BJ (cell line): Measurements from ENCODE around the gene FOSL1. TPM values are rescaled to one million over a fixed set of nuclear protein-coding genes. Genes with fewer than 3 reads are reported as not detected.
A peak's percentile ranks its signal among the peaks of the same experiment; 100 is the strongest.

ENCODE experiments used
- CTCF ChIA-PET: fragments of 350-600 bp; formaldehyde crosslinking; extraction: SDS; loops from one replicate; lab custom pipeline; 2021; ENCODE audit warnings: antibody characterized with exemption, inconsistent platforms; lab: Yijun Ruan, JAX
- POLR2A ChIA-PET: fragments of 300-600 bp; sonication (Branson Sonifier 250); formaldehyde crosslinking; extraction: SDS; loops from one replicate; lab custom pipeline; 2021; ENCODE audit warnings: antibody characterized with exemption; lab: Charles Lee
- DNase-seq: peaks from one replicate; pipeline ENCODE4 v3.0.0-alpha.2; 2011; ENCODE audit warnings: low read depth
- H3K27me3 ChIP-seq: 2 replicates; pipeline ENCODE4 v1.6.0; 2011; ENCODE audit warnings: low read length; ENCODE audit not compliant: control insufficient read depth, insufficient read depth
- H3K36me3 ChIP-seq: 2 replicates; pipeline ENCODE4 v1.5.1; 2011; ENCODE audit warnings: low read length; ENCODE audit not compliant: control insufficient read depth, insufficient read depth
- H3K4me3 ChIP-seq: 2 replicates; pipeline ENCODE4 v1.5.1; 2011; ENCODE audit warnings: low read depth, mild to moderate bottlenecking, control low read depth, low read length
- polyA plus RNA-seq: library from polyadenylated mRNA; depleted of rRNA; stranded (reverse); fragments of >200 nt; gene quantifications from 2 replicates; pipeline ENCODE4 v1.2.3, GENCODE V29; 2011
- TF ChIP-seq, protein P1 (sequence below): IDR thresholded peaks from 2 replicates; pipeline ENCODE4 v1.5.1; 2011; ENCODE audit warnings: low read depth, mild to moderate bottlenecking, control low read depth, inconsistent platforms, low read length, moderate library complexity; ENCODE audit not compliant: insufficient read depth

Gene FOSL1
- polyA plus RNA-seq, 1 experiment: 10.3 TPM

DNA sequence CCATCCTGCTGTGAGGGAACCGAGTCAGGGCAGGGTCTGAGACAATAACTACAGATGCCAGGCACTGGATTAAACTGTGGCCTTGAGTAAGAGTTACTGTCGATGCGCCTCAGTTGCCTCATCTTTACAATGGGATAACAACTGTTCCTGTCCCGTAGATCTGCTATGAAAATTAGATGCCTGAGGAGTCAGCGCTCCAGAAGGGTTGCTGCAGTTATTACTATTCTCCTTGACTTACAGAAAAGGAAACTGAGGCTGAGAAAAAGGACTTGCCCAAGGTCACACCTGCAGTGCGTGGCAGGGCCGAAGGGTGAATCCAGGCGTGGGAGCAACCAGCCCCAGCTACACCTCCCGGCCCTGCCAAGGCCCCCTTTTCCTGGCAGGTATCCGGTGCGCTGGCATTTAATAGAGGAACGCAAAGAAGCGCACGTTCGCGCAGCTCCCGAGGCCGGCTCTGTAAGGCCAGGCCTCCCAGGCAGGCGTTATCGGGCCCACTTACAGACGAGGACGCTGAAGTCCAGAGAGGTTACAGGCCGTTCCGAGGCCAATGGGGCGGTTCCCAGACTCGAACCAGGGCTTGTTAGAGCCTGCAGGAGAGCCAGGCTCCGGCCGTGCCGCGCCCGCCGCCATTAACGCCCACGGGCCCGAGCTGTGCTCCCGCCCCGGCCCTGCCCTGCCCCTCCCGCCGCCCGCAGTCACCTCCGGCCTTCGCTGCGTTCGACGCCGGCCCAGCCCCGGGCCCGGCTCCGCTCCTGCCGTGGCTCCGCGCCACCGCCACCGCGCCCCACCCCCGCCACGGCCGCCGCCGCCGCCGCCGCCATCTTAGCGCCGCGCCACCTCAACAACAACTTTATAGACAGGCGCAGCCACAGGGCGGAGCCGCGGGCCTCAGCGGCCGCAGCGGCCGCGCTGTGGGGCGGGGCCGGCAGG, 18.3 kb upstream of the FOSL1 start, which contains the start of gene C11orf68:
Gene C11orf68, minus strand, starts transcription at position 852 of the 930 bp plus-strand sequence. Its CDS starts 31 bp downstream, at position 821.
- ChIA-PET POLR2A (no interaction called here), CTCF (interaction anchor here (1.0 to 4.8 kb wide), 4 partner anchors 15 to 138 kb away, joined by 3 to 60 read pairs (median 6); partner anchors contain the start of genes CCDC85B and FIBP)
- peaks cover 12% of the 10 kb centered on the region for H3K36me3 ChIP-seq
- H3K27me3 ChIP-seq: no peaks in the 10 kb centered on the region
- TF ChIP-seq, protein P1, sequence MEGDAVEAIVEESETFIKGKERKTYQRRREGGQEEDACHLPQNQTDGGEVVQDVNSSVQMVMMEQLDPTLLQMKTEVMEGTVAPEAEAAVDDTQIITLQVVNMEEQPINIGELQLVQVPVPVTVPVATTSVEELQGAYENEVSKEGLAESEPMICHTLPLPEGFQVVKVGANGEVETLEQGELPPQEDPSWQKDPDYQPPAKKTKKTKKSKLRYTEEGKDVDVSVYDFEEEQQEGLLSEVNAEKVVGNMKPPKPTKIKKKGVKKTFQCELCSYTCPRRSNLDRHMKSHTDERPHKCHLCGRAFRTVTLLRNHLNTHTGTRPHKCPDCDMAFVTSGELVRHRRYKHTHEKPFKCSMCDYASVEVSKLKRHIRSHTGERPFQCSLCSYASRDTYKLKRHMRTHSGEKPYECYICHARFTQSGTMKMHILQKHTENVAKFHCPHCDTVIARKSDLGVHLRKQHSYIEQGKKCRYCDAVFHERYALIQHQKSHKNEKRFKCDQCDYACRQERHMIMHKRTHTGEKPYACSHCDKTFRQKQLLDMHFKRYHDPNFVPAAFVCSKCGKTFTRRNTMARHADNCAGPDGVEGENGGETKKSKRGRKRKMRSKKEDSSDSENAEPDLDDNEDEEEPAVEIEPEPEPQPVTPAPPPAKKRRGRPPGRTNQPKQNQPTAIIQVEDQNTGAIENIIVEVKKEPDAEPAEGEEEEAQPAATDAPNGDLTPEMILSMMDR: no peak
- DNase-seq: no peak
- H3K4me3 ChIP-seq: peak within 1 kb of the TSS; percentile 87

DNA sequence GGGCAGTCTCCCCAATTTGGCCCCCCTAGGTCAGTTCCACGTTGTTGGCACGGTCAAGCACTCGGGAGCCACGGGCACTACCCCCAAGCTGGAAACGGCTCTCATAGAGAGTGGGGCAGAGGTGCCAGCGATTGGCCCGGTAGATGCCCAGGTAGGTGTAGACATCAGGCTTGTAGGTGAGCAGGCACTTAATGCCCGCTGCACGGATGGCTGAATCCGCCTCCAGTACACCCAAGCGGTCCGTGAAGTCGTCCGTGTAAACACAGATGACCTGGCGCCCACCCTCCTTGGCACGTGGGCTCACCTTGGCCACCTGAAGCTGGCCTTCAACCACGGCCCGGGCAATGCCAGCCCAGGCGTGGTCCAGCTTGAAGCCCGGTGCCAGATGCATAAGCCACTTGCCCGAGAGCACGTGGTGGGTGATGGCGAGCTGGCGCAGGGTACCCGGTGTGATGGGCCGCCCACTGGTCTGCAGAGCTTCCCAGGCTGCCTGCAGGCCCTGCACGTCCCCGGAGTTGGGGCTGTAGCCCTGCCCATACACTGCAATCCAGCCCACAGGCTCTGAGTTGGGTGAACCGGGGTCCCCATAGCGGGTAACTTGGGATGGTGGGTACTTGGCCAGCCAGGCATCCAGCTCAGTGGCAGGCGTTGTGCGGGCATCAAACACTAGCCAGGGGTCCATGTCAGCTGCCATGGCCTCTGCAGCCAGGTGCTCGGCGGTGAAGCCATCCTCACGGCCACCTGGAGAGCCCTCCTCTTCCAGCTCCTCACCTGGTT, 17.4 kb upstream of the FOSL1 start:
- peak overlapping the region; percentile 87 for H3K4me3 ChIP-seq
- no peaks in the 10 kb centered on the region for H3K27me3 ChIP-seq
- CTCF ChIA-PET: interaction anchor here (1.0 to 4.8 kb wide), 4 partner anchors 15 to 138 kb away, joined by 3 to 60 read pairs (median 6); partner anchors contain the start of genes CCDC85B and FIBP
- no peak for DNase-seq
- POLR2A ChIA-PET: no interaction called here
- H3K36me3 ChIP-seq: peaks cover 9% of the 10 kb centered on the region
- TF ChIP-seq, protein P1: no peak

DNA sequence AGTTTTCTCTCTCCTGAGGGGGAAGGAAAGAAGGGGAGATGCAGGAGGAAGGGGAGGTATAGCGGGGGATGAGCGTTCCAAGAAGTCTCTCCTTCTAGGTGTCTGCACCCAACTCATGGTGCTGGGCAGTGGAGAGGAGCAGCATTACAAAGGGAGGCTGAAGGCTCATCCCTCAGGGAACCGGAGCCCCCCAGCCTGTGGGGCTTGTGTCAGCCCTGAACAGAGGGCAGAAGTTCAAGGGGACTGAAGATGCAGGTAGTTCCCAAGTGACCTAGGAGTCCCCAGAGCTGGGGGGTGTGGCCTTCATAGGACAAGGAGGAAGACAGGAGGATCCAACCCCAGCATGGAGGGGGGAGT, 16.9 kb upstream of the FOSL1 start:
- ChIA-PET CTCF (interaction anchor here (2.0 to 4.8 kb wide), 2 partner anchors 27 to 33 kb away, joined by 9 to 60 read pairs; partner anchors contain the start of genes CCDC85B and FIBP), POLR2A (no interaction called here)
- TF ChIP-seq, protein P1: no peak
- Histone ChIP-seq H3K36me3 (peaks cover 9% of the 10 kb centered on the region), H3K4me3 (peak overlapping the region; percentile 87), H3K27me3 (no peaks in the 10 kb centered on the region)
- no peak for DNase-seq

DNA sequence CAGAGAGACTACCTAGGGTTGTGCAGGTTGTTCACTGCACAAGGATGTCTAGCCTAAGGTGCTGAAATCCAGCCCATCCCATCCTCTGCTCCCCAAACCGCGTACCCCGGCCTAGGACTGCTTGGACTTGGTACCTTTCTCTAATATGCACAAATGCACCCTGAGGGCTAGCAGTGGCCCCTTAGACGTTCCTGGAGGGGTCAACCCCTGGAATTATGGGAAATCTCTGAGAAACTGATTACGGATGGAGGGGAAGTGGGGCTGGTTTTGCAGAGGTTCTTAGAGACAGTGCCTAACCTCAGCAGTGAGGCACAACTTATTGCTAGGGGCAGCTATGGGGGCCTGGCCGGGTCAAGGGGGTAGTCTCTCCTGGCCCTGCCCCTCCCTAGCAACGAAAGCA, 16.2 kb upstream of the FOSL1 start:
- DNase-seq: no peak
- ChIA-PET POLR2A (interaction anchor here (1.0 to 1.6 kb wide), 3 partner anchors 13 to 57 kb away, joined by 4 to 6 read pairs (median 5); partner anchors contain the start of gene CCDC85B), CTCF (interaction anchor here (1.2 to 4.8 kb wide), 4 partner anchors 14 to 57 kb away, joined by 3 to 60 read pairs (median 12); partner anchors contain the start of genes CCDC85B, FIBP and MUS81)
- Histone ChIP-seq H3K36me3 (peaks cover 6% of the 10 kb centered on the region), H3K4me3 (no peak overlapping the region), H3K27me3 (no peaks in the 10 kb centered on the region)
- TF ChIP-seq, protein P1: no peak
